GM21528 (cell line): ENCODE results near the gene SLC35F6.

Experiments used
- ATAC-seq: cut with Tn5 transposase; IDR thresholded peaks from one replicate; pipeline ENCODE4 v1.9.1; 2021; ENCODE audit warnings: mild to moderate bottlenecking, moderate library complexity; ENCODE audit not compliant: unreplicated experiment, low FRiP score

SLC35F6 gene

GRCh38 chr2:26764078-26764887 lies at the start of gene SLC35F6:
SLC35F6 (plus strand) TSS chr2:26764284; CDS start chr2:26764350, 66 bp downstream.
- peak; percentile 83 for ATAC-seq

GRCh38 chr2:26715528-26716270 lies 48.4 kb upstream of the SLC35F6 start:
- no peak for ATAC-seq

GRCh38 chr2:26716340-26716739 lies 47.7 kb upstream of the SLC35F6 start:
- ATAC-seq: no peak

GRCh38 chr2:26716769-26717168 lies 47.3 kb upstream of the SLC35F6 start:
- no peak for ATAC-seq

- no peak for ATAC-seq
Measured at GRCh38 chr2:26717362-26717761, 46.7 kb upstream of the SLC35F6 start.

- ATAC-seq: no peak
Measured at GRCh38 chr2:26718949-26719686, 45.0 kb upstream of the SLC35F6 start.

GRCh38 chr2:26720322-26721114 lies 43.6 kb upstream of the SLC35F6 start:
- no peak for ATAC-seq

GRCh38 chr2:26721115-26722032 lies 42.7 kb upstream of the SLC35F6 start:
- ATAC-seq: no peak

- ATAC-seq: no peak
Measured at GRCh38 chr2:26722328-26722727, 41.8 kb upstream of the SLC35F6 start.

GRCh38 chr2:26722911-26723310 lies 41.2 kb upstream of the SLC35F6 start:
- ATAC-seq: no peak

- no peak for ATAC-seq
Measured at GRCh38 chr2:26723475-26723874, 40.6 kb upstream of the SLC35F6 start.

GRCh38 chr2:26723991-26724750 lies 39.9 kb upstream of the SLC35F6 start:
- ATAC-seq: no peak

- ATAC-seq: no peak
Measured at GRCh38 chr2:26724784-26725520, 39.1 kb upstream of the SLC35F6 start.

- ATAC-seq: no peak
Measured at GRCh38 chr2:26725521-26725820, 38.6 kb upstream of the SLC35F6 start.

- ATAC-seq: no peak
Measured at GRCh38 chr2:26726228-26726627, 37.9 kb upstream of the SLC35F6 start.

GRCh38 chr2:26727641-26728561 lies 36.2 kb upstream of the SLC35F6 start:
- no peak for ATAC-seq

GRCh38 chr2:26729311-26729710 lies 34.8 kb upstream of the SLC35F6 start:
- ATAC-seq: no peak
